Activated T-cell treated with anti-CD3 and anti-CD28 coated beads for 24 hours (primary cell): ENCODE data around the gene KATNB1.

Experiments
- DNase-seq: peaks from one replicate; pipeline ENCODE4 v3.0.0-alpha.2; 2020; ENCODE audit warnings: low read depth

The KATNB1 gene

GRCh38 chr16:57735755-57736418 lies at the start of gene KATNB1:
Gene KATNB1, plus strand, starts transcription at chr16:57735770. Its CDS starts 1,474 bp downstream, at chr16:57737244.
- DNase-seq: no peak

- no peak for DNase-seq
These were observed 49.0 kb upstream of the KATNB1 start for GRCh38 chr16:57686577-57686976.

- no peak for DNase-seq
These were observed 48.1 kb upstream of the KATNB1 start for GRCh38 chr16:57687363-57687929.

GRCh38 chr16:57688487-57688986 lies 47.0 kb upstream of the KATNB1 start:
- no peak for DNase-seq

GRCh38 chr16:57688987-57689761 lies 46.4 kb upstream of the KATNB1 start:
- DNase-seq: no peak

GRCh38 chr16:57689762-57690558 lies 45.6 kb upstream of the KATNB1 start:
- peak; percentile 4 for DNase-seq

- DNase-seq: no peak
These were observed 44.6 kb upstream of the KATNB1 start for GRCh38 chr16:57690782-57691471.

GRCh38 chr16:57692636-57693035 lies 42.9 kb upstream of the KATNB1 start:
- DNase-seq: no peak

- DNase-seq: no peak
These were observed 42.0 kb upstream of the KATNB1 start for GRCh38 chr16:57693550-57693949.

- no peak for DNase-seq
These were observed 41.3 kb upstream of the KATNB1 start for GRCh38 chr16:57694231-57694724.

GRCh38 chr16:57694725-57695679 lies 40.6 kb upstream of the KATNB1 start, which contains the start of gene DRC7:
Gene DRC7, plus strand, starts transcription at chr16:57694806. Its CDS starts 3,144 bp downstream, at chr16:57697950.
- DNase-seq: peak; percentile 12

- no peak for DNase-seq
These were observed 39.9 kb upstream of the KATNB1 start for GRCh38 chr16:57695680-57696069.

- no peak for DNase-seq
These were observed 39.3 kb upstream of the KATNB1 start for GRCh38 chr16:57696240-57696639.

GRCh38 chr16:57697896-57698537 lies 37.6 kb upstream of the KATNB1 start:
- DNase-seq: no peak

GRCh38 chr16:57698812-57699405 lies 36.7 kb upstream of the KATNB1 start:
- no peak for DNase-seq

- no peak for DNase-seq
These were observed 36.1 kb upstream of the KATNB1 start for GRCh38 chr16:57699481-57699880.

GRCh38 chr16:57699899-57700298 lies 35.7 kb upstream of the KATNB1 start:
- DNase-seq: no peak

GRCh38 chr16:57700781-57701551 lies 34.6 kb upstream of the KATNB1 start:
- no peak for DNase-seq
